ACC112 (cell line): ENCODE results near the gene PHOX2B.
A peak's percentile ranks its signal among the peaks of the same experiment; 100 is the strongest.

Experiments used
- H2AFZ ChIP-seq: fragments of 200-600 bp; sonication (generic); one replicate; pipeline ENCODE4 v1.6.0; 2017; ENCODE audit warnings: antibody characterized with exemption, low read length; ENCODE audit not compliant: unreplicated experiment
- H3K27ac ChIP-seq: fragments of 200-600 bp; sonication (generic); 2 replicates; pipeline ENCODE4 v1.5.1; 2014; ENCODE audit warnings: low read depth, mild to moderate bottlenecking, antibody characterized with exemption, low read length, moderate library complexity
- H3K27me3 ChIP-seq: fragments of 200-600 bp; sonication (generic); 2 replicates; pipeline ENCODE4 v1.6.1; 2014; ENCODE audit warnings: mild to moderate bottlenecking, antibody characterized with exemption, low read length, moderate library complexity, mixed read lengths; ENCODE audit not compliant: insufficient read depth
- H3K36me3 ChIP-seq: fragments of 200-600 bp; sonication (generic); 2 replicates; pipeline ENCODE4 v1.6.1; 2016; ENCODE audit warnings: mild to moderate bottlenecking, antibody characterized with exemption, low read length, moderate library complexity, mixed read lengths; ENCODE audit not compliant: insufficient read depth
- H3K4me1 ChIP-seq: fragments of 200-600 bp; sonication (generic); one replicate; pipeline ENCODE4 v1.6.1; 2016; ENCODE audit warnings: low read length, mixed read lengths; ENCODE audit not compliant: insufficient read depth, unreplicated experiment, control insufficient read depth
- H3K4me3 ChIP-seq: fragments of 200-600 bp; sonication (generic); 2 replicates; pipeline ENCODE4 v1.5.1; 2014; ENCODE audit warnings: mild to moderate bottlenecking, low read depth, low read length
- H3K79me2 ChIP-seq: fragments of 200-600 bp; sonication (generic); one replicate; pipeline ENCODE4 v1.6.0; 2016; ENCODE audit warnings: low read length; ENCODE audit not compliant: control insufficient read depth, unreplicated experiment, insufficient read depth

Gene PHOX2B

GRCh38 chr4:41709844-41710481, 38.6 kb downstream of the PHOX2B start:
- peak overlapping the region; percentile 41; the same call in 1 of the 2 replicates for H3K27ac ChIP-seq
- H3K4me3 ChIP-seq = no peak overlapping the region
- H3K36me3 ChIP-seq = no peaks in the 10 kb centered on the region
- H3K4me1 ChIP-seq = no peaks in the 10 kb centered on the region
- H2AFZ ChIP-seq = no peak overlapping the region
- no peaks in the 10 kb centered on the region for H3K79me2 ChIP-seq
- peaks cover 9% of the 10 kb centered on the region for H3K27me3 ChIP-seq

DNA sequence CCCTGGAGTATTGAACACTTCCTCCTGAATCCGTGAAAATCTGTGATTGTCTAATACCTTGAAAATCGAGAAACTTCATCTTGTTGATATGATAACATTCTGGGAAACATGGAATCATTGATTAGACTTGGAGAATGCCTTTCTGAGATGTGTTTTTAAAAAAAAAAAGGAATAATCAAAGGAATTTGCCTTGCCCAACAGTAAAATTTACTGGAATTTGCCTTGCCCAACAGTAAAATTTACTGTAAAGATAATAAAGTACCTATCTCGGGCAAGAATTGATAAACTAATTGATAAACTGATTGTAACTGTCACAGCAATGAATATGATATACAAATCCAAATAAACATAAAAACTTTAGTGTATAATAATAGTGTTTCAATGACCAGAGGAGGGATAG, 44.7 kb downstream of the PHOX2B start:
- Histone ChIP-seq H3K4me1 (no peaks in the 10 kb centered on the region), H2AFZ (no peak overlapping the region)

DNA sequence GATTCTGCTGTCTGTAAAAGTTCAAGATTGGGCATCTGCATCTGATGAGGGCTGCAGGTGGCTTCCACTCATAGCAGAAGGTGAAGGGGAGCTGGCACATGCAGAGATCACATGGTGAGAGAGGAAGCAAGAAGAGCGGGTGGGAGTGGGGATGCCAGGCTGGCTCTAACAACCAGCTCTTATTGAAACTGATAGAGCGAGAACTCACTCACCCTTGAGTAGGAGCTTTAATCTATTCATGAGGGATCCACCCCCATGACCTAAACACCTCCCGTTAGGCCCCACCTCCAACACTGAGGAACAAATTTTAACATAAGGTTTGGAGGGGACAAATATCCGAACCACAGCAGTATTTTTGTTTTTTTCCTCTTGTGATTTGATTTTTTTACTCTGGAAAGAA, 45.8 kb downstream of the PHOX2B start:
- H3K79me2 ChIP-seq = no peaks in the 10 kb centered on the region
- no peaks in the 10 kb centered on the region for H3K36me3 ChIP-seq
- H3K4me1 ChIP-seq = no peaks in the 10 kb centered on the region
- no peak overlapping the region for H3K4me3 ChIP-seq
- no peak overlapping the region for H2AFZ ChIP-seq
- no peak overlapping the region for H3K27ac ChIP-seq
- H3K27me3 ChIP-seq = peaks cover 58% of the 10 kb centered on the region

More for the DNA sequence above, 44.7 kb downstream of the PHOX2B start:
- H3K27ac ChIP-seq = no peak overlapping the region
- no peaks in the 10 kb centered on the region for H3K36me3 ChIP-seq
- peaks cover 51% of the 10 kb centered on the region for H3K27me3 ChIP-seq
- no peaks in the 10 kb centered on the region for H3K79me2 ChIP-seq
- no peak overlapping the region for H3K4me3 ChIP-seq

DNA sequence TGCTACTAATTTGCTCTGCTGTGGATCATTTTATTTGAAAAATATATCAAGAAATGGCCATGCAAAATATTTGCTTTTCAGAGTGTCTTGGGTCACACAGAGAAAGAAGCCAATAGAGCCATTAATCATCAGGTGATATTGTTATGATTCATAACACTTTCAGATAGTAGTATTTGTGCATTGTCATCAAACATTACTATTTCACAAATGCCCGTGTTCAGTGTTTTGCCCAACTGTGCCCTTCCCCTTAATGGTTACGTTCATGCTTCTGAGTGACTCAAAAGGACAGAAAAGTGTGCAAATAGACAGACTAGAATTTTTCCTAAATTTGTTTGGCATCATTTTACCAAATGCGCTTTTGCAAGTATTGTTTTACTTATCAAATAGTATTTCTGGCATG, 46.5 kb downstream of the PHOX2B start:
- Histone ChIP-seq H3K27me3 (peaks cover 61% of the 10 kb centered on the region), H3K4me3 (no peak overlapping the region), H3K79me2 (no peaks in the 10 kb centered on the region), H3K36me3 (no peaks in the 10 kb centered on the region), H3K27ac (no peak overlapping the region), H2AFZ (no peak overlapping the region), H3K4me1 (no peaks in the 10 kb centered on the region)

DNA sequence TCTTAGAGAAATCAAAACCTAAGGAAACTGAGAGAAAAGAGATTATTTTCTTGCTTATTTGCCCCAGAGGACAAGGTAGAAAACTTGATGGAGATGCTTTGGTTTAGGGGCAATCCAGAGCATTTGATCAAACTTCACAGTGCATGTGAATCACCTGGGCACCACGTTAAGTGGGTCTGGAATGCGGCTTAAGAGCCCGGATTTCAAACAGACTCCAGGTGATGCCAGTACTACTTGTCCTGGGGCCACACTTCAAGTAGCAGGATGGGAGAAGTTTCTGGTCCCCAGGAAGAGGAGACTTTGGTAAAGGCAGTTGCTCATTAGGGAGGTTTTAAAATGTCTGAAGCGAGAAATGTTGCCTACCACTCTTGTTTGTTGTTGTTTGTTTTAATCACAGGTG, 51.8 kb downstream of the PHOX2B start:
- Histone ChIP-seq H3K4me1 (no peaks in the 10 kb centered on the region), H3K27me3 (peaks cover 21% of the 10 kb centered on the region), H3K36me3 (no peaks in the 10 kb centered on the region), H2AFZ (no peak overlapping the region), H3K4me3 (no peak overlapping the region), H3K27ac (no peak overlapping the region), H3K79me2 (no peaks in the 10 kb centered on the region)

GRCh38 chr4:41696131-41696530, 52.4 kb downstream of the PHOX2B start:
- Histone ChIP-seq H3K4me3 (no peak overlapping the region), H3K27me3 (peaks cover 14% of the 10 kb centered on the region; the same call in 1 of the 2 replicates), H3K27ac (no peak overlapping the region), H3K36me3 (no peaks in the 10 kb centered on the region), H3K4me1 (no peaks in the 10 kb centered on the region), H3K79me2 (no peaks in the 10 kb centered on the region), H2AFZ (no peak overlapping the region)
